HG02938 (cell line): ENCODE results near the gene SMNDC1.

Experiments used
- ATAC-seq: cut with Tn5 transposase; IDR thresholded peaks from one replicate; pipeline ENCODE4 v1.9.1; 2021; ENCODE audit warnings: mild to moderate bottlenecking, moderate library complexity; ENCODE audit not compliant: unreplicated experiment

SMNDC1 gene

GRCh38 chr10:110327262-110327914 is 22.7 kb upstream of the SMNDC1 start:
- no peak for ATAC-seq

GRCh38 chr10:110326351-110327032 is 21.8 kb upstream of the SMNDC1 start:
- ATAC-seq = no peak

GRCh38 chr10:110324805-110325280 is 20.1 kb upstream of the SMNDC1 start:
- ATAC-seq = peak; percentile 52

GRCh38 chr10:110324201-110324804 is 19.6 kb upstream of the SMNDC1 start:
- ATAC-seq = no peak

GRCh38 chr10:110323503-110323902 is 18.8 kb upstream of the SMNDC1 start:
- no peak for ATAC-seq

- no peak for ATAC-seq
Measured at GRCh38 chr10:110321869-110322620, 17.3 kb upstream of the SMNDC1 start.

- ATAC-seq = no peak
Measured at GRCh38 chr10:110317866-110318850, 13.4 kb upstream of the SMNDC1 start.

- no peak for ATAC-seq
Measured at GRCh38 chr10:110313674-110314073, 9.0 kb upstream of the SMNDC1 start.

GRCh38 chr10:110312206-110312605 is 7.5 kb upstream of the SMNDC1 start:
- no peak for ATAC-seq

GRCh38 chr10:110311357-110311949 is 6.7 kb upstream of the SMNDC1 start:
- ATAC-seq = peak; percentile 61

- no peak for ATAC-seq
Measured at GRCh38 chr10:110310741-110311140, 6.0 kb upstream of the SMNDC1 start.

GRCh38 chr10:110307805-110308204 is 3.1 kb upstream of the SMNDC1 start:
- ATAC-seq = no peak

- no peak for ATAC-seq
Measured at GRCh38 chr10:110306452-110306768, 1.7 kb upstream of the SMNDC1 start.

GRCh38 chr10:110305767-110306451 is 1.2 kb upstream of the SMNDC1 start:
- ATAC-seq = peak; percentile 52

GRCh38 chr10:110304394-110304779 is 333 bp downstream of the SMNDC1 start:
- peak; percentile 35 for ATAC-seq

GRCh38 chr10:110303681-110304080 is 1.0 kb downstream of the SMNDC1 start:
- no peak for ATAC-seq

GRCh38 chr10:110300486-110300986 is 4.2 kb downstream of the SMNDC1 start:
- no peak for ATAC-seq

GRCh38 chr10:110296966-110297365 is 7.8 kb downstream of the SMNDC1 start:
- no peak for ATAC-seq

- ATAC-seq = no peak
Measured at GRCh38 chr10:110286841-110287240, 17.9 kb downstream of the SMNDC1 start.
